ENCODE measurements around the gene SHC3.

DNA sequence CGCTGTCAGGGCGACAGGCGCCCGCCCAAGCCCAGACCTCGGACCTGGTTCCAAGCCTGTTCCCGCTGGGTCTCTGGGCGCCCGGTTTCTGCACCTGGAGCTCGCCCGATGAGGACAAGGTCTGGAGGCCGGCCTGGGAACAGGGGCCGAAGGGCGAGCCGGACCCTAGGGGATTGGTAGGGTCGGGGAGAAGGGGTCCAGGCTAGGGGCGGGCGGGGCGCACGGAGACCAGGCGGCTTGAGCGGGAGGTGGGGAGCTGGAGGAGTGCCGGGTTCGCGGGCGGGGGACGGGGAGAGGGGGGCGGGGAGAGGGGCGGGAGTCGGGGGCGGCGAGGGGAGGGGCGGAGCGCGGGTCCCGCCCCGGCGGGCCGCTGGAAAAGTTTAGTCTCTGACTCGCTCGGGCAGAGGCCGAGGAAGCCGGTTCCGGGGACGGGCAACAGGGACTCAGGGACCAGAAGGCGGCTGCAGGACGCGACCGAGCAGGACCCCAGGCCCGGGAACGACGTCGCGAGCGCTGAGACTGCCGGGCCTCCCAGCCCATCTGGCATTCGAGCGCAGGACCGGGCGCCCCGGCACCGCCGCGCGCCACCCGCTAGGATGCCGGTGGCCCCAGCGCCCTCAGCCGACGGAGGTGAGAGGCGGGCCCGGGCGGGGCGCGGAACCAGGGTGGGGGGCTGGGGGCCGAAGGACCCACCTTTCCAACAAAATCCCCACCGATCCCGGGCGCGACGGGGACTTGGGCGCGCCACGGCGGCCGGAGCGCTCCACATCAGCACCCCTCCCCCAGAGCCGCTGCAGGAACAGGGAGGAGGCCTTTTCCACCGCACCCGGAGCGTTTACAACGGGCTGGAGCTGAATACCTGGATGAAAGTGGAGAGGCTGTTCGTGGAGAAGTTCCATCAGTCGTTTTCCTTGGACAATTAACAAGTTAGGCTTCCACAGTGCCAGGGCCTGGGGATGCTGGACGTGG lies 187.3 kb downstream of the SHC3 start, which contains the start of gene S1PR3:
- TF ChIP-seq EZH2phosphoT487 (IDR thresholded peaks at IDR 0.05; ENCODE audit: insufficient read depth, low read depth), result no peak
- no peak for TF ChIP-seq EZH2 (IDR thresholded peaks at IDR 0.05; ENCODE audit: insufficient read depth, poor library complexity, severe bottlenecking)
